B cell (primary cell): ENCODE results near the gene KCNT2.

Source experiments
- CTCF ChIP-seq: fragments of 200-600 bp; IDR thresholded peaks from one replicate; pipeline ENCODE4 v1.8.0; 2022; ENCODE audit warnings: antibody characterized with exemption, mild to moderate bottlenecking
- EZH2 ChIP-seq: IDR thresholded peaks from 2 replicates; pipeline ENCODE4 v1.6.1; 2012; ENCODE audit warnings: borderline replicate concordance, low read depth, mild to moderate bottlenecking, moderate library complexity, low read length; ENCODE audit not compliant: insufficient read depth, poor library complexity, severe bottlenecking

GRCh38 chr1:196494766-196495165 lies 113.5 kb downstream of the KCNT2 start:
- TF ChIP-seq CTCF = no peak
- TF ChIP-seq EZH2 = no peak
